Stimulated activated CD4-positive, alpha-beta T cell treated with anti-CD3 and anti-CD28 coated beads, Interleukin-4, amount 100 ng/mL, for 48 hours (primary cell): ENCODE results near the gene BMP15.

Source experiments
- DNase-seq, 2 donors: peaks; one replicate each; pipeline ENCODE4 v3.0.0-alpha.2; 2020; ENCODE audit warnings: low read depth in 2 of 2

Gene BMP15

DNA sequence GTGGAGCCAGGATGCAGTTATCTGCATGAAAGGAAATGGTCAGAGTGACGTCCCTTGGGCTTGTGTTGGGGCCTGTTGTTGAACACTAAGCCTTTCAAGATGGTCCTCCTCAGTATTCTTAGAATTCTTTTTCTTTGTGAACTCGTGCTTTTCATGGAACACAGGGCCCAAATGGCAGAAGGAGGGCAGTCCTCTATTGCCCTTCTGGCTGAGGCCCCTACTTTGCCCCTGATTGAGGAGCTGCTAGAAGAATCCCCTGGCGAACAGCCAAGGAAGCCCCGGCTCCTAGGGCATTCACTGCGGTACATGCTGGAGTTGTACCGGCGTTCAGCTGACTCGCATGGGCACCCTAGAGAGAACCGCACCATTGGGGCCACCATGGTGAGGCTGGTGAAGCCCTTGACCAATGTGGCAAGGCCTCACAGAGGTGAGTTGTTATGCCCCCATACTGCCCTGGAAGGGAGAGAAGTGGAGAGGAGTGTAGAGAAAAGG, at the start of gene BMP15:
BMP15 (plus strand) TSS at position 51 of the 492 bp plus-strand sequence; CDS start at position 100, 49 bp downstream.
- DNase-seq, result no peak

DNA sequence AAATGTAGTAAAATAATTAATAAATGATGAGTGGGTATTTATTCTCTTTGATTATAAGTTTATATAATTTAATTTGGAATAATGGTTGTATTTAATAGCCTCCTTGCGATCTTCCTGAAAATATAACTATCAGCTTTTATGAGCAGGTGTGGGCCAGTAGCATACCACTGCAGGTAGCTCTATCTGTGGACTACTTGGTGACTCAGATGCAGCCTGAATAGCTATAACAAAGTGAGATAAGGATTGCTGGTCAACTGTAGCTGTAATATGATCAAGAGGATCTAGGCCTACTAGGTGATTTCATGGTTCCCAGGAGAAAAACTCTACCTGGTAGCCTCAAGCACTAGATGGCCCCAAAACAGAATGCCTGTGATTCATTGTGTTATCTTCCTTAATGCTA, 47.1 kb upstream of the BMP15 start:
- no peak for DNase-seq

DNA sequence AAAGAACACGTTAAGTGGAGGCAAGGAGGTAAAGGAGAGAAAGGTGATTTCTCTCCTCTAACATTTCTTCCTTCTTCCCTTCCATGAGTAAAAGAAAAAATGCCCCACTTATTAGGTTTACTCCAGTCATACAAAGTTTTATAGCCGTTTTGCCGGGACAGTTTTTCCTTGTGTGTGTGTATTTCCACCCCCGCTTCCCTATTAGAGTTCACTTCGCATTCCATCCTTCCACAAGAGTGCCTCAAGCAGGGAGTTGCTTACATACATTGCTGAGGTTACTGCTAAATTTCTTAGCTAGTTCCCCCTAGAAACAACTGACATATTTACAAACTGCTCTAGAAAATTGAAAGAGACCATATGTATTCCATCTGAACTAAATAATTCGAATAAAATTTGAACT, 45.2 kb upstream of the BMP15 start:
- DNase-seq, result no peak

DNA sequence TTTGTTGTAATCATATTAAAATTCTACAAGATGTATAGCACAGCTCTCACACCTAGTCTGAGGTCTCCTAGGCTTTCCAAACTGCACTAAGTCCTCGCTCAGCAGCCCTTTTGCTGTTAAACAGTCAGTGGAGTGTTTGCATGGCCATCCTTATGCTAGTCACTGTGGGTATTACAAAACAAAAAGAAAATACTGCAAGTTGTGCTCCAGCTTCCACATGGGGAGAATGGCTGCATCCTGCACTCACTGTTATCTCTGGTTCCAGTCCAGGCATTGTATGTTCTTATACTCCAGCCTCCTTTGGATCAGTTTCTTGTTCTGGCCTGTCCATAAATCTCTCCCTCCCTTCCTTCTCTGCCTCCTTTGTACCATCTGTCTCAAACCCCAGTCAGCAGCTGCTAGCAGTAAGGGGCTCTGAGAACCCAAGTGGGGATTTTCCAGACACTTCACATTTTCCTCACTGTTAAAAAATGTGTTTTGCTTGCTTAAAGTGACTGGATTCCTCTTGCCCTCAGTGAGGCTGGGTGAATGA, 38.5 kb upstream of the BMP15 start:
- no peak for DNase-seq

- no peak for DNase-seq
These were observed 35.7 kb upstream of the BMP15 start for GRCh38 chrX:50874876-50875275.

DNA sequence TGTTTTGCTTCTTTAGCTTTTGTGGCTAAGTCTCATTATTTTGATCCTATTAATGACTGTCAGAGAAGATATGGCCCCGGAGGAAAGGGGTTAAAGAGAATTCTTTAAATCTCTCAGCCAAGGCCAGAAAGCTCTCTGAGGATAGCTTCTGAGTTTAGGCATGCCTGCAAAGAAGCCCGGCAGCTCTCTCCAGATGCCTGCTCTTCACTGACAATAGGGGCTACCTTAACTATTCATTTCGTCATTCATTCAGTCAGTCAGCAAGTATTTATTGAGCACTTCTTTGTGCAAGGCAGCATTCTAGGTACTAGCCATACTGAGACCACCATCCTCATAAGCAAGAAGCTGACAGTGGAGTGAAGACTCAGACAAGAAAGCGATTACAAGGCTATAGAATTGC, 34.0 kb upstream of the BMP15 start:
- no peak for DNase-seq

DNA sequence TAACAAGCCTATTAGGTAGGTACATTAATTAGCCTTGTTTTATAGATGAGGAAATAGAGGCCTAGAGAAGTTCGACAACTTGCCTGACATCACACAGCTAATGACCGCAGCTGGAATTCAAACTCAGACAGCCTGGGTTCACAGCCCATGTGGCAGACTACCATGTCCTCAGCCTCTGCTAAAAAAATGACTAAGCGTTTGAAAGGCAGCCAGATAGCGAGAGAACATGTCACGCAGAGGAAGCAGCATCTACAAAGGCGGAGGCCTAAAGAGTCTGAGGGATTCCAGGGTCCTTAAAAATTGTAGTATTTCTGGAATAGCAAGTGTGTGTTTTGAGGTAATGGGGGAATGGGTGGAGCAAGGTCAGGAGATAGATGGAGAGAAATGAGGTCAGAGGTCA, 33.2 kb upstream of the BMP15 start:
- no peak for DNase-seq

- DNase-seq, result no peak
These were observed 29.5 kb upstream of the BMP15 start for GRCh38 chrX:50881028-50881427.

DNA sequence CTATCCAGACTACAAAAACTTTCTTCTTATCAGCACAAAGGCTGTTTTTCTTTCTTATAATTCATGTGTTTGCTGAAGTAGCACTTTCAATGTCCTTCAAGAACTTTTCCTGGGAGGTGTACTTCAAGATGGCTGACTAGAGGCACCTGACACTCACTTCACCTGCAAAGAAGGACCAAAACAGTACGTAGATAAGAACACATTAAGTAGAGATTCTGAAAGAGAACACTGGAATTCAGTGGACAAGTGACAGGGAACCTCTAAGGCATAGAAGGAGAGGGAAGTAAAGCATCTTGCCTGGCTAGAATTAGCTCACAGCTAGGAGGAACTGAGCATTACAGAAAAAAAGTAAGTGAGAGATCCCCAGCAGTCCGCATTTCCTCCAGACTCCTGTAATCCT, 21.7 kb upstream of the BMP15 start:
- DNase-seq, result no peak

GRCh38 chrX:50889582-50889981, 21.0 kb upstream of the BMP15 start:
- no peak for DNase-seq

DNA sequence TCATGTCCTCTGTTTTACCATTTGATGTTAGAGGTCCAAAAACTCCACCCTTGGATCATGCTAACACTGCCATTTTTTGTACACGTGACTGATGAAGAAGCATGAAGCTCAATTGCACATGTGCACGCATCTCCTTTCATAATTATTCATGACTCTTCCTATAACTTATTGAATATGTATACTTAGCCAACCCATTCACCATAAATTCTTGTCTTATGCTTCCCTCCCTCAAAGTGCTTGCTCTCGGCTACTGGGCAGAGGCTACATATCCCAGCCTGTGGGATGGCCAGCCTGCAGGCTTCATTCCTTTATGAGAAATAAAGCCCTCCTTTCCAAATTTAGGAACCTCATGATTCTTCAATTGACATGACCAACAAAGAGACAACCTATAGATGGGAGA, 17.5 kb upstream of the BMP15 start:
- DNase-seq, result no peak

DNA sequence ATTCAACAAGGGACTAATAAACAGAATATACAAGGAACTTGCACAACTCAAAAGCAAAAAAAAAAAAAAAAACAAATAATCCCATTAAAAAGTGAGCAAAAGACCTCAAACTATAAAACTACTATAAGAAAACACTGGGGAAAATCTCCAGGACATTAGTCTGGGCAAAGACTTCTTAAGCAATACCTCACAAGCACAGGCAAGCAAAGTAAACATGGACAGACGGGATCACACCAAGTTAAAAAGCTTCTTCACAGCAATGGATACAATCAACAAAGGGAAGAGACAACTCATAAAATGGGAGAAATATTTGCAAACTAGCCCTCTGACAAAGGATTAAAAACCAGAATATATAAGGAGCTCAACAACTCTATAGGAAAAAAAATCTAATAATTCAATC, 17.1 kb upstream of the BMP15 start:
- no peak for DNase-seq

GRCh38 chrX:50905334-50905733, 5.2 kb upstream of the BMP15 start:
- DNase-seq, result no peak

GRCh38 chrX:50913520-50913919, 3.0 kb downstream of the BMP15 start:
- DNase-seq, result no peak

- no peak for DNase-seq
These were observed 9.6 kb downstream of the BMP15 start for GRCh38 chrX:50920132-50920531.

GRCh38 chrX:50927127-50927526, 16.6 kb downstream of the BMP15 start:
- no peak for DNase-seq

DNA sequence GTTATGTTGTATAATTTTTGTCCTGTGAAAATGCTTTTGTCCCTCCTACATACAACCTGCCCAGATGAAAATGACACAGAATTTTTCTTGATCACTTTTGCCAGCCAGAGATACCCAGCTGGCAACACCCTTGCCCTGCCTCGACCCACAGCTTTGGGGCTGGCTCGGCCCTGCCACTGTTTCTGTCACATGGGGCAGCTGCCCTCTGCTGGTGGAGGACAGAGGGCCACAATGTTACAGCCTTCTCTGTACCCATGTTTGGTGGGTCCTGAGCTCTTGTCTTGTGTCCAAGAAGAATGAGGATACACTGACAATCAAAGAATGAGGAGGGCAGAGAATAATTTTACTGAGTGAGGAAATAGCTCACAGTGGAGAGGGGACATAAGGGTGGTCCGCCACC, 31.1 kb downstream of the BMP15 start:
- no peak for DNase-seq

DNA sequence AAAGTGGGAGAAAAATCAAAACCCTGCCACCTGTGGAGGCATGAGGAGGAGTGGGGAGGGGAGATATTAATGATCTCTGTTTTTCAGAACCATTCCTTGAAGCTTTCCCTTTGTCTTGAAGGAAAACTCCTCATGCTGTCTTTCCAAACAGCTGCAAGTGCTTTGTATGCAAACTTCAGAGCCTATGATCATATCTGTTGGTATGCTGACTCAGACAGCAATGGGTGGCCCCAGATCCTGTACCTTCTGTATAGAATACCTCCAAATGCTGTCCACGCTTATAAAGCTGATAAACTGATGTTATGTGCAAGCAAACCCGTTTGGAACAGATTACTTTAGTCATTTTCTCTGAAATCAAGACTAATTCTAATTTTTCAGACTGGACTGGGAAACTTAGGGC, 31.9 kb downstream of the BMP15 start:
- DNase-seq, result no peak

DNA sequence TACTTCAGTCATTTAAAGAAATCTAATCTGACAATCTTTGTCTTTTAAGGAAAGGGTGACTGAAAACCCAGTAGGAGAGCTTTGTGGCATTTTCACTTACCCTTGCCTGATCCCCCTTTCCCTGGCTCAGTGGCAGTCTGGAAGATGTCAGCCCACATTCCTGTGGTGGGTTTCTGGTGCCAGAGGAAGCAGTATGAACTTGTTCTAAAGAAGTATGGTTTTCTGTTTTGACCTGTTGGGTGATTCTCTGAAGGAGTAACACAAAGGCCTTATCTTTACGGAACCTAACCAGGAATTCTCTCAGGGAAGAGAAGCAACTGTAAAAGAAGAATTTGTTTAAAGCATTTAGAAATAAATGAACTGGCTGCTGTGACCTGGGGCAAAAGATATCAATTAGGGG, 41.9 kb downstream of the BMP15 start:
- no peak for DNase-seq

DNA sequence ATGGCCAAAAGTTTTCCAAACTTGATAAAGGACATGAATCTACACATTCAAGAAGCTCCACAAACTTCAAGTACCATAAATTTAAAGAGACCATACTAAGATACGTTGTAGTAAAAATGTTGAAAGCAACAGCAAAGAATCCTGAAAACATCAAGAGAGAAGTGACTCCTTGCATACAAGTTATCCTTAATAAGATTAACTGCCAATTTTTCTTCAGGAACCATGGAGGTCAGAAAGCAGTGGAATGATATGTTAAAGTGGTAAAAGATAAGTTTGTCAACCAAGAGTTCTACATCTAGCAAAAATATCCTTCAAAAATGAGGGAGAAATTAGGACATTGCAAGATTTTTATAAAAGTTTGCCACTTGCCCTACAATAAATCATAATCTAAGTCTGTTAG, 43.3 kb downstream of the BMP15 start:
- DNase-seq, result no peak

DNA sequence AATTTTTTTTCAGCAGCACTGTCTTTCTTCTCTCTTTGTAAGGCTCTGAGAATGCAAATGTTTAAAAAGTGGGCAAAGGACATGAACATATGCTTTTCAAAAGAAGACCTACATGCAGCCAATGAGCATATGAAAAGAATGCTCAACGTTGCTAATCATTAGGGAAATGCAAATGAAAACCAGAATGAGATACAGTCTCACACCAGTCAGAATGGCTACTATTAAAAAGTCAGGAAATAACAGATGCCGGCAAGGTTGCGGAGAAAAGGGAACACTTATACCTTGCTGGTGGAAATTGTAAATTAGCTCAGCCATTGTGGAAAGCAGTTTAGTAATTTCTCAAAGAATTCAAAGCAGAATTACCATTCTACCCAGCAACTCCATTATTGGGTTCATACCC, 51.6 kb downstream of the BMP15 start:
- no peak for DNase-seq

- no peak for DNase-seq
These were observed 53.3 kb downstream of the BMP15 start for GRCh38 chrX:50963842-50964241.
